NCI-H2196 treated with DMSO at 0.1 percent for 48 hours (cell line): ENCODE data around the gene LRIG1.

Source experiments
- DNase-seq: peaks from one replicate; lab custom pipeline; 2025; ENCODE audit not compliant: unreplicated experiment; lab: John Stamatoyannopoulos, UW

The LRIG1 gene

GRCh38 chr3:66500576-66501482 lies at the start of gene LRIG1:
LRIG1 (minus strand) TSS chr3:66501022; CDS start chr3:66500407, 615 bp downstream.
- peak; percentile 87 for DNase-seq

GRCh38 chr3:66544619-66545429 lies 44.0 kb upstream of the LRIG1 start:
- DNase-seq, result no peak

DNA sequence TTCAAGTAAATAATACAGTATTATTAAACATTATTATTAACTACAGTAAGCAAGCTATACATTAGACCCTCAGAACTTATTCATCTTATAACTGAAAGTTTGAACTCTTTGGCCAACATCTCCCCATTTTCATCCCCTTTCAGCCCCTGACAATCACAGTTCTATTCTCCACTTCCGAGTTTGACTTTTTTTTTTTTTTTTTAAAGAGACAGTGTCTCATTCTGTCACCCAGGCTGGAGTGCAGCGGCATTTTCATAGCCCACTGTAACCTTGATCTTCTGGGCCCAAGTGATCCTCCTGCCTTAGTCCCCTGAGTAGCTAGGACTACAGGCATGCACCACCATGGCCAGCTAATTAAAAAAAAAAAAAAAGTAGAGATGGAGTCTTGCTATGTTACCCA lies 41.3 kb upstream of the LRIG1 start:
- DNase-seq, result no peak

DNA sequence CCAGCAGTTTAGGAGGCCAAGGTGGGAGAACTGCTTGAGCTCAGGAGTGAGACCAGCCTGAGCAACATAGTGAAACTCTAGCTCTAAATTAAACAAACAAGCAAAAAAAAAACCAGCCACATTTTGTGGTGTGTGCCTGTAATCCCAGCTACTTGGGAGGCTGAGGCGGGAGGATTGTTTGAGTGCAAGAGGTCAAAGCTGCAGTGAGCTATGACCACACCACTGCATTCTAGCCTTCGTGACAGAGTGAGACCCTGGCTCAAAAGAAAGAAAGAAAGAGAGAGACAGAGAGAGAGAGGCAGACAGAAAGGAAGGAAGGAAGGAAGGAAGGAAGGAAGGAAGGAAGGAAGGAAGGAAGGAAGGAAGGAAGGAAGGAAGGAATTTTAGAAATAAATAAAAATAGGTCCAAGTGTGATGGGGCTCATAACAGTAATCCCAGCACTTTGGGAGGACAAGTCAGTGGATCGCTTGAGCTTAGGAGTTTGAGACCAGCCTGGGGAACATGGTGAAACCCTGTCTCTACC lies 38.7 kb upstream of the LRIG1 start:
- no peak for DNase-seq

DNA sequence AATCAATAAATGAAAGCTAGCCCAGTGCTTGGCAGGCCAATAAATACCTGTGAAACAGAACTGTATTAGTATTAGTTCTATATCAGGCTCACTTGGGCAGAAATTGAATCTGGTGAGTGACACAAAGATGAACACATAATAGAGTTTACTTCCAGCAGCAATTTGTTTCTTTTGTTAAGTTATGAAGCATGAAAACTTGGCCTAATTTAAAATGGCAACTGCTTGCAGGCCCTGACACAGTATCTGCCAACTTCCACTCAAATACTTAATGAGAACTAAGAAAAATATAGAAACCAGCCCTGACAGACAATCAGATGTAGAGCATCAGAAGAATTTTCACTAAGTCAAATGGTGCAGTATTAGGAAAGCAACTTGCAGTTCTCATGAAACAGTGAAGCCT lies 37.6 kb upstream of the LRIG1 start:
- DNase-seq, result no peak

DNA sequence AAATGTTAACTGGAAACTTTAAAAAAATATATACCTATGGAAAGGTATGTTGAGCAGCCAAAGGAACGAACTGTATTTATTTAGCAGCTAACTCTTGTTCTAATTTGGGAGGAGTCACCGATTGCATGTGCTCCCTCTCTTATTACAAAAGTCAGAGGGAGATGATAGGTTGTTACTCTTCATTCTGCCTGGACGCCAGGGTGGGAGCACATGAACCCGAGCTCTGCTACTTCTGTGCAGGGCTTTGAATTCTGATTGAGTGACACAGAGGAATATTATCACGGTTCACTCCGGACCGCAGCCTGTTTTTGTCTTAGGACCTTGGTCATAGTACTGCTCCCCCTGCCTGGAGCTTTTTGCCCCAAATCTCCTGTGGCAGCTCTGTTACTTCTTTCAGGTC lies 36.9 kb upstream of the LRIG1 start:
- no peak for DNase-seq

DNA sequence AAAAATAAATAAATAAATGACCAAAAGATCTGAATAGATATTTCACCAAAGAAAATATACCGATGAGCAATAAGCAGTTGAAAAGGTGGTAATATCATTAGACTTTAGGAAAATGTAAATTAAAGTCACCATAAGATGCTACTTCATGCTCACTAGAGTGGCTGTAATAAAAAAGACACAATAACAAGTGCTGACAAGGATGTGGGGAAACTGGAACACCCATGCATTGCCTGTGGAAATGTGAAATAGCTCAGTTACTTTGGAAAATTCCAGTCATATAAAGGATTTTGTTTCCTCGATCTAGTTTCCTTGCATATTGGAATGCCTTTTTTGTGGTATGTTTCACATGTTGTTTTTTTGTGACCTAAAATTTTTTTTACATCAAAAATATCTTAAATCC lies 36.0 kb upstream of the LRIG1 start:
- no peak for DNase-seq

- no peak for DNase-seq
These were observed 33.6 kb upstream of the LRIG1 start for GRCh38 chr3:66534304-66534845.

DNA sequence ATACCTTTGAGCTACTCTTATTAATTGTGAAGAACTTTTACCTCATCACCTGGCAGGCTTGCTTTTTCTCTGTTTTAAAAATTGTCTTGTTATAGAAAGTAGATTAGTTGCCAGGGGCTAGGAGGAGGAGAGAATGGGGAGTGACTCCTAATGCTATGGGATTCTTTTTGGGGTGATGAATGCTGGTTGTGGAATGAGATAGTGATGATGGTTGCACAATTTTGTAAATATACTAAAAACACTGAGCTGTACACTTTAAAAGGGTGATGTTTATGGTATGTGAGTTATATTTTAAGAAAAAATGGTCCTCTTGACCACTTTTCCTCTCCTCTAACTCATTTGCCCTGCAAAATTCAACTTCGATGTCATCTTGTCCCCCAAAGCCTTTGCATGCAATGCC lies 31.8 kb upstream of the LRIG1 start:
- DNase-seq, result no peak

GRCh38 chr3:66532160-66532587 lies 31.4 kb upstream of the LRIG1 start:
- no peak for DNase-seq

GRCh38 chr3:66531256-66531655 lies 30.4 kb upstream of the LRIG1 start:
- DNase-seq, result no peak

GRCh38 chr3:66527246-66527645 lies 26.4 kb upstream of the LRIG1 start:
- DNase-seq, result no peak

- no peak for DNase-seq
These were observed 24.9 kb upstream of the LRIG1 start for GRCh38 chr3:66525771-66526170.

- no peak for DNase-seq
These were observed 19.9 kb upstream of the LRIG1 start for GRCh38 chr3:66520724-66521123.

GRCh38 chr3:66518644-66519043 lies 17.8 kb upstream of the LRIG1 start:
- DNase-seq, result no peak

- no peak for DNase-seq
These were observed 17.3 kb upstream of the LRIG1 start for GRCh38 chr3:66518126-66518525.

- no peak for DNase-seq
These were observed 16.4 kb upstream of the LRIG1 start for GRCh38 chr3:66517241-66517640.

- DNase-seq, result no peak
These were observed 7.6 kb upstream of the LRIG1 start for GRCh38 chr3:66508461-66508860.

GRCh38 chr3:66507423-66508260 lies 6.8 kb upstream of the LRIG1 start:
- no peak for DNase-seq

DNA sequence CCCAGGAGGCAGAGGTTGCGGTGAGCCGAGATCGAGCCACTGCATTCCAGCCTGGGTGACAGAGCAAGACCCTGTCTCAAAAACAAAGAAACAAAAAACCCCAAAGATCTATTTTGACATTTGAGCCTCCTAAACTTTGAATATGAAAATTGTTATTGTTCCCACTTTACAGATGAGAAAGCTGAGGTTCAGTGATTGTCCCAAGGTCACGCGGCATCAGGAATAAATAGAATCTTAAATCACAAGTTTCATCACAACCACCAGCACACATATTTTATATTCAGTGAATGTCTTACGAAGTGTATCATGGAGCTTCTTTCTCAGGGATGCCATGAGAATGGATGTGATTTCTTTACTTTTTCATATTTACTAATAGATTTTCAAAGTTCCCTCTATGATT lies 5.3 kb upstream of the LRIG1 start:
- no peak for DNase-seq
